ENCODE results near the gene HYAL2. TPM values are rescaled to one million over a fixed set of nuclear protein-coding genes. Genes with fewer than 3 reads are reported as not detected.

HYAL2 gene
- total RNA-seq, 4 donors from 2014 or later, result 37.4 to 114 (median 97.2) TPM

- DNase-seq (ENCODE audit: extremely low spot score), result no peak
- intact Hi-C loops (cut with DNase I), result no loop called here
- Histone ChIP-seq H3K27ac (replicated peaks in 1 of 4) (peak overlapping the region; percentile 93 to 95 (median 93)), H3K4me3 (no peak overlapping the region), H3K36me3 (peaks cover 10 to 39% (median 34%) of the 10 kb centered on the region in 4 donors), H3K4me1 (peaks cover 45 to 82% (median 78%) of the 10 kb centered on the region in 4 donors), H3K27me3 (no peaks in the 10 kb centered on the region), H3K9me3 (no peaks in the 10 kb centered on the region)
- TF ChIP-seq EP300 (IDR thresholded peaks at IDR 0.05) (no peak), POLR2A (IDR thresholded peaks at IDR 0.05; ENCODE audit: low read depth) (no peak), POLR2AphosphoS5 (IDR thresholded peaks at IDR 0.05) (peak in 1 of 2 donors; percentile 34)
- TF ChIP-seq, protein P1, sequence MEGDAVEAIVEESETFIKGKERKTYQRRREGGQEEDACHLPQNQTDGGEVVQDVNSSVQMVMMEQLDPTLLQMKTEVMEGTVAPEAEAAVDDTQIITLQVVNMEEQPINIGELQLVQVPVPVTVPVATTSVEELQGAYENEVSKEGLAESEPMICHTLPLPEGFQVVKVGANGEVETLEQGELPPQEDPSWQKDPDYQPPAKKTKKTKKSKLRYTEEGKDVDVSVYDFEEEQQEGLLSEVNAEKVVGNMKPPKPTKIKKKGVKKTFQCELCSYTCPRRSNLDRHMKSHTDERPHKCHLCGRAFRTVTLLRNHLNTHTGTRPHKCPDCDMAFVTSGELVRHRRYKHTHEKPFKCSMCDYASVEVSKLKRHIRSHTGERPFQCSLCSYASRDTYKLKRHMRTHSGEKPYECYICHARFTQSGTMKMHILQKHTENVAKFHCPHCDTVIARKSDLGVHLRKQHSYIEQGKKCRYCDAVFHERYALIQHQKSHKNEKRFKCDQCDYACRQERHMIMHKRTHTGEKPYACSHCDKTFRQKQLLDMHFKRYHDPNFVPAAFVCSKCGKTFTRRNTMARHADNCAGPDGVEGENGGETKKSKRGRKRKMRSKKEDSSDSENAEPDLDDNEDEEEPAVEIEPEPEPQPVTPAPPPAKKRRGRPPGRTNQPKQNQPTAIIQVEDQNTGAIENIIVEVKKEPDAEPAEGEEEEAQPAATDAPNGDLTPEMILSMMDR (IDR thresholded peaks at IDR 0.05), result peak; percentile 77 to 87 (median 79)
- WGBS, result 43% methylated on average over 3 of the region's 4 CpGs
These were observed 2.0 kb upstream of the HYAL2 start for GRCh38 chr3:50324351-50325112.

GRCh38 chr3:50323614-50324199 is 1.2 kb upstream of the HYAL2 start:
- Histone ChIP-seq H3K27me3 (no peaks in the 10 kb centered on the region), H3K9me3 (no peaks in the 10 kb centered on the region), H3K4me3 (peak overlapping the region in 3 of 4 donors; percentile 12 to 86 (median 83)), H3K4me1 (peaks cover 50 to 87% (median 82%) of the 10 kb centered on the region in 4 donors), H3K27ac (replicated peaks in 1 of 4) (peak overlapping the region; percentile 93 to 95 (median 93)), H3K36me3 (peaks cover 10 to 40% (median 34%) of the 10 kb centered on the region in 4 donors)
- intact Hi-C loops (cut with DNase I), result no loop called here
- WGBS, result 56% methylated on average over 2 of the region's 5 CpGs
- no peak for DNase-seq (ENCODE audit: extremely low spot score)
- TF ChIP-seq POLR2AphosphoS5 (IDR thresholded peaks at IDR 0.05) (peak; percentile 48 to 65), POLR2A (IDR thresholded peaks at IDR 0.05; ENCODE audit: low read depth) (no peak), EP300 (IDR thresholded peaks at IDR 0.05) (peak; percentile 55)
- TF ChIP-seq, protein P1 (IDR thresholded peaks at IDR 0.05), result peak in 1 of 3 experiments; percentile 8

DNA sequence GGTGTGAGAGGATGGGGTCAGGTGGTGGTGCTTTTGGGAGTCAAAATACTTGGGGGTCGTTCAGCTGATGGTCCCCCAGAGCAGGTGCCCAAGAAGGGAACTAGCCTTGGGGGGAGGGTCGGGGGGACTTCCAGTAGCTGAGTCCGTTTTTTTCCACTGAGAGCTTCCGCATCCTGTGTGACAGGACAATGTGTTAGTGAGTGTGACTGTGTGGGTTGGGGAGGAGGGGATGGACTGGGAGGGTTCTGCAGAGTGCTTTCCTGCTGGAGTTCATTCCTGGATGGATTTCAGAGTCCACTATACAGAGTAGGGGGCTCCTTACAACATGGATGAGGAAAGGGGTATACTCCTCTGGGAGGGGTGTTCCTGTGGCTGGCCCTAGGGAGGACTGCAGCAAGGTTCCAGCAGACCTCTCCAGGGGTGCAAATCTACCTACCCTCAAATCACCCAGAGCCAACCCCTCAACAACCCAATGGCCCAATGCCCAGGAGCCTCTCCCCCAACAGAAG is 601 bp upstream of the HYAL2 start:
- Histone ChIP-seq H3K9me3 (no peaks in the 10 kb centered on the region), H3K27me3 (no peaks in the 10 kb centered on the region), H3K27ac (replicated peaks in 1 of 4) (peak overlapping the region; percentile 93 to 95 (median 93)), H3K4me3 (peak overlapping the region; percentile 12 to 86 (median 78)), H3K4me1 (peaks cover 50 to 88% (median 82%) of the 10 kb centered on the region in 4 donors), H3K36me3 (peaks cover 10 to 46% (median 40%) of the 10 kb centered on the region in 4 donors)
- TF ChIP-seq EP300 (IDR thresholded peaks at IDR 0.05), result no peak
- no peak for TF ChIP-seq POLR2AphosphoS5 (IDR thresholded peaks at IDR 0.05)
- TF ChIP-seq, protein P1 (IDR thresholded peaks at IDR 0.05), result no peak
- TF ChIP-seq POLR2A (IDR thresholded peaks at IDR 0.05; ENCODE audit: low read depth), result no peak
- intact Hi-C loops (cut with DNase I), result no loop called here
- no peak for DNase-seq (ENCODE audit: extremely low spot score)
- WGBS, result 46% methylated on average over 4 of the region's 4 CpGs

- H3K27me3 ChIP-seq, result no peaks in the 10 kb centered on the region
- WGBS, result 28% methylated on average over 6 of the region's 14 CpGs
- no peak for TF ChIP-seq EP300 (IDR thresholded peaks at IDR 0.05)
- no peak for TF ChIP-seq POLR2AphosphoS5 (IDR thresholded peaks at IDR 0.05)
- no peak for TF ChIP-seq POLR2A (IDR thresholded peaks at IDR 0.05; ENCODE audit: low read depth)
- intact Hi-C loops (cut with DNase I), result no loop called here
- H3K36me3 ChIP-seq, result peaks cover 10 to 56% (median 51%) of the 10 kb centered on the region in 4 donors
- peak overlapping the region; percentile 72 to 88 (median 84) for H3K4me3 ChIP-seq
- no peaks in the 10 kb centered on the region for H3K9me3 ChIP-seq
- DNase-seq (ENCODE audit: extremely low spot score), result no peak
- peak overlapping the region; percentile 93 to 95 (median 93) for H3K27ac ChIP-seq (replicated peaks in 1 of 4)
- H3K4me1 ChIP-seq, result peaks cover 55 to 91% (median 84%) of the 10 kb centered on the region in 4 donors
These were observed 495 bp downstream of the HYAL2 start for GRCh38 chr3:50322115-50322385.
